Stimulated activated CD4-positive, alpha-beta T cell treated with anti-CD3 and anti-CD28 coated beads, Interleukin-1b, Interleukin-23, amount 100 ng/mL, for 48 hours (primary cell): ENCODE measurements around the gene C19orf81.
"Not testable (repeated sequence)": the region's sequence is repeated elsewhere in the genome, so short reads cannot be mapped to it uniquely, and the experiment has no call there.

ENCODE experiments used
- DNase-seq: peaks from one replicate; pipeline ENCODE4 v3.0.0-alpha.2; 2020

C19orf81 gene

DNA sequence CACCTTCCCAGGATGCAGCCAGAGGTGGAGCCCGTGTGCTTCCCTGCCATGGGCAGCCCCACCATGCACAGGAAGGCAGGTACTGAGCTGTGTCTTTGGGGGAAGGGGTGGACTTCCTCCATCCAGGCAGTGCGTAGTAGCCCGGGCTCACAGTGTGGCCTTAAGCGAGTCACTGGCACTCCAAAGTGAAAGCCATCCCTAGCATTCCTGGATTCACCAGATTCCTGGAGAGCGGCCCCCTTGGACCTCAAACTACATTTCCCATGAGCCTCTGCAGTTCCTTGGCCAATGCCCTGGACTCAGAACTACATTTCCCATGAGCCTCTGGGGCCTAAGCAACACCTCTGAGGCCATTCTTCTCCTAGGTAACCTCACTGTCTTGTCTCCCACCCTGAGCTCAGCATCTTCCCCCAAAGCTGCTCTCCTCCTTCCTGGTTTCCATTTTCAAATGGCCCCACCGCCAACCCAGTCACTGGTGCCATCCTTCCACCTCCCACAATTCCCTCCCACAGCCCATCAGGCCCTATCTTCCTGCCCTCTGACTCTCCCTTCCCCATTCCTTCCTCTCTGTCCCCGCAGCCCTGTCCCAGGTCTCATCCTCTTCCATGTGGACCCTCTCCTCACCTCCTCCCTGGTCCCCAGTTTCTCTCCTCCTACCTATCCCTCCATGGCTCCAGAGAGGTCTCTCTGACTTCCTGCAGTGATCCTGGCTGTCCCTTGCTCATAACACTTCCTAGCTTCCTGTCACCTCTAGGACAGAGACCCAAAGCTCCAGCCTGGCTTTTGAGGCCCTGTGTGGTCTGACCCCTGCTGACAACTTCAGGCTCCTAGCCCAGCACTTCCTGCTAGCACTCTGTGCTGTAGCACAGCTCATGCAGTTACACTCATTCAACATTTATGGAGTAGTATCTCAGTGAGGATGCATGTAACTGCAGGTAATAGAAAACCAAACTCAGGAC lies at the start of gene C19orf81:
Gene C19orf81 (plus strand): TSS at position 13 of the 959 bp plus-strand sequence. CDS start 0 bp downstream, at position 13.
- no peak for DNase-seq

GRCh38 chr19:50601407-50602088 lies 47.7 kb upstream of the C19orf81 start:
- no peak for DNase-seq

- no peak for DNase-seq
Measured at GRCh38 chr19:50602089-50602422, 47.2 kb upstream of the C19orf81 start.

GRCh38 chr19:50602496-50602895 lies 46.7 kb upstream of the C19orf81 start:
- DNase-seq = no peak

DNA sequence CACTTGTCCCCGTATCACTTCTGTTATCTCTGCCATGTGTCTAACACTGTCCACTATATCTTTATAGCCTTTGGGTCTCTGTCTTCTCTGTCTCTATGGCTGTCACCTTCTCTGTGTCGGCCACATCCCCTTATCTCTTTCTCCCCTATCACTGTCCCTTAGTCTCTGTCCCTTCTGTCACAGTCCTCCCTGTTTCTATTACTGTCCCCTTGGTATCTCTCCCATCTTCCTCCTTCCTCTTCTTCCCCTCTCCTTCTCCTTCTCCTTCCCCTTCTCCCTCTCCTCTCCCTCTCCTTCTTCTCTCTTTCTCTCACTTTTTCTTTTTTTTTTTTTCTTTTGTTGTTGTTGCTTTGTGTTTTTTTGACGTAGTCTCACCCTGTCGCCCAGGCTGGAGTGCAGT lies 46.3 kb upstream of the C19orf81 start:
- no peak for DNase-seq

GRCh38 chr19:50604264-50605073 lies 44.8 kb upstream of the C19orf81 start:
- DNase-seq = peak; percentile 20

DNA sequence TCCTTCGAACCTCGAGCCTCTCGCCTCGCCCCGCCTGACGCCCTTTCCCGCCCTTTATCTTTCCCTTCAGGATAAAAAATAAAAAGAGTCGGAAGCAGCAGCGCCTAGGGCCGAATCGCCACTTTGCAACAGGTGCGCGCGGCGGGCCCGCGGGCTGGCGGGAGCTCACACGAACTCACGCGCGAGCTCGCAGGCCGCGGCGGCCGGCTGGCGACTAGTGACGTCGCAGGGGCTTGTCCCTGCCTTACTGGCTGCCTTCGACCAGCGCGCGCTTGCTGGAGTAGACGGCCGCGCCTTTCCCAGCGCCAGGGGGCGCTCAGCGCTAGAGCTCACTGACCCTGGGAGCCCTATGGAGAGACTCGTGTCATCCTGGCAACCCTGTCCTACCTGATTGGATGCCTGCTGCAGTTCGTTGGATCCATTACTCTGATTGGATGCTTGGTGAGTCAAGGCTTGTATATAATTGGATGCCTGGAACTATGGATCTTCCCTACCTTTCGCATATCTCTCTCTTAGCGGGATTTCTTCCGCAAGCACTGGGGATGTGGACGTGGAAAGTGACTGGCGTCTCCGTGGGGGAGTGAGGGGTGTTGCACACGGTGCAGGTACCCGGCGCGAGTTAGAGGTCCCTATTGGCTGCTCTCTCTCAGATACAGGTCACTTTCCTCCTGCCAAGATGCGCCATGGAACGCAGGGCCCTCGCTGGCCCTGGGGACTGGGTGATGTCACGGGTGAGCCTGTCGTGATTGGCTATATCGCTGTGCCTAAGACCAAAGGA lies 43.0 kb upstream of the C19orf81 start:
- peak; percentile 14 for DNase-seq

GRCh38 chr19:50607388-50607787 lies 41.9 kb upstream of the C19orf81 start:
- no peak for DNase-seq

GRCh38 chr19:50607874-50608785 lies 41.1 kb upstream of the C19orf81 start:
- peak; percentile 95 for DNase-seq

DNA sequence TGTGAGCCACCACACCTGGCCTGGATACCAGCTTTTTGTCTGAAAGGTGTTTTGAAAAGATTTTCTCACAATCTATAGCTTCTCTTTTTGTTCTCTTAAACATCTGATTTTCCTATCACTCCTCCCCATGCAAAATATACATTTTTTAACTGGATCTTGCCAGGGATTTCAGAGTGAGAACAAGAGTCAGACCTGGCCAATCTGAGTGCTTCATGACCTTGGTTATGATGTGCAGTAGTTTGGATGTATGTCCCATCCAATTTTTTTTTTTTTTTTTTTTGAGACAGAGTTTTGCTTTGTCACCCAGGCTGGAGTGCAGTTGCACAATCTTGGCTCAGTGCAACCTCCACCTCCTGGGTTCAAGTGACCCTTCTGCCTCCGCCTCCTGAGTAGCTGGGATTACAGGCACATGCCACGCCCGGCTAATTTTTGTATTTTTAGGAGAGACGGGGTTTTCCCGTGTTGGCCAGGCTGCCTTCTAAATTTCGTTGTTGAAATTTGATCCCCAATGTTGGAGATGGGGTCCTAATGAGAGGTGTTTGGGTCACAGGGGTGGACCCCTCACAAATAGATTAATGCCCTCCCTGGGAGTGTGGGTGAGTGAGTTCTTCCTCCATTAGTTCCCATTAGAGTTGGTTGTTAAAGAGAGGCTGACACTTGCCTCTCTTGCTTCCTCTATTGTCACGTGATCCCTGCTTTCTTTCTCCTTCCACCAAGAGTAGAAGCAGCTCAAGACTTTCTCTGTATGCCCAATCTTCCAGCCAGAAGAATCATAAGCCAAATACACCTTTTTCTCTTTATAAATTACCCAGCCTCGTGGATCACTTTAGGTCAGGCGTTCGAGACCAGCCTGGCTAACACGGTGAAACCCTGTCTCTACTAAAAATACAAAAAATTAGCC lies 36.5 kb upstream of the C19orf81 start:
- DNase-seq = not testable (repeated sequence)

- DNase-seq = not testable (repeated sequence)
Measured at GRCh38 chr19:50618379-50618778, 30.9 kb upstream of the C19orf81 start.

- not testable (repeated sequence) for DNase-seq
Measured at GRCh38 chr19:50619184-50619583, 30.1 kb upstream of the C19orf81 start.

- not testable (repeated sequence) for DNase-seq
Measured at GRCh38 chr19:50620394-50620906, 28.8 kb upstream of the C19orf81 start.

DNA sequence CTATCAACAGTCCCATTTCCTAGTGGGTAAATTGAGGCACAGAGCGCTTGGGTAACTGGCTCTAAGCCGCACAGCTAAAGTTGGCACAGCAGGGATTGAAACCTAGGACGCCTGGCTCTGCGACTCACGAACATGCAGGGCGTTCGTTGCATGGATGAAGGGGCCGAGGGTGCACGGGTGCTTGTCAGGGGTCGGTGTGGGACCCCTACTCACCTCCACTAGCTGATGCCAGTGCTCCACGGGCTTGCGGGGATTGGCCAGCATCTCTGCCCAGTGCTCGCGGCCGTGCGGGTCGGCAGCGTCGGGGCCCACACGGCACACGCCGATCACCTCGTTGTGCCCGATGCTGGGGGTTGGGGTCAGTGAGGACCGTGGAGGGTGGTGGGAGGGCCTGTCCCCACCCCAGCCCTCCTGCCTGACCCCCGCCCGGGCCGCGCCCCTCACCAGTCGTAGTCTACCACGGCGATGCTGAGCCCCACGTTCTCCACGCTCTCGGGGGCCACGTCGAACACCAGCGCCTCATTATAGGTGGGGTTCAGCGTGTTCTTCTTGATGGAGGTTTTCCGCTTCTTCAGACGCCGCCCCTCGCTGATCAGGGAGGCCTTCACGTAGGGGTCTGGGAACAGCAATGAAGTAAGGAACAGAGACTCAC lies 24.2 kb upstream of the C19orf81 start:
- DNase-seq = no peak

GRCh38 chr19:50626011-50626410 lies 23.2 kb upstream of the C19orf81 start:
- DNase-seq = no peak

DNA sequence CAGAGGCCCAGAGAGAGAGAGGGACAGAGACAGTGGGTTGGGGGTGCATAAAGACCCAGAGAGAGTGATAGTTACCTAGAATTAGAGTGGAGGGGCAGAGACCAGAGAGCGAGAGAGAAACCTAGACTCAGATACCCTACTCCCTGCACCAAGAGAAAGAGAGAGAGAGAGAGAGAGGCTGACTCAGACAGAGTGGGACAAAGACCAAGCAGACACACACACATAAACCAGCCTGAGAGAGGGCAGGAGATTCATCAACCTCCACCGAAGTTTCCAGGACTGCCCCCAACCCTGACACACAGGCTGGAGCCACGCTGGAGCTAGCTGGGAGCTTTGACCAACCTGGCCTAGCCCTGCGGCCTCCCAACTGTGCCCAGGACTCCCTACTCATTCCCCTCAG lies 22.4 kb upstream of the C19orf81 start:
- DNase-seq = no peak

DNA sequence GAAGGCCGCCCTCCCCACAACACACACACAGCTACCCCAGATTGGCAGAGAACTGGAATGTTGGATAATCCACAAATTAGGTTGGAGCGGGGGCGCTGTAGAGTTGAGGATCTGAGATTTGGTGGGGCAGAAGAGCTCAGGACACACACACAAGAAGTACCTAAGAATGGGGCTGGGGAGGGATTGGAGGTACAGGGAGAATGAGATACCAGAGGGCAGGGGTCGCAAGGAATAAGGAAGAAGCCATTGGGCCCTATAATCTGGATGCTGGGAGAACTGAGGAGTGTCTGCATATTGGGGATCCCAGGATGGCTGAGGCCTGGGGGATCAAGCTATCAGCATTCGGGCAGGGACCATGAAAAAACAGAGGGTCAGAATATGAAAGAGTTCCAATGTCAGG lies 21.1 kb upstream of the C19orf81 start:
- DNase-seq = no peak

GRCh38 chr19:50628551-50628950 lies 20.7 kb upstream of the C19orf81 start:
- DNase-seq = no peak

- no peak for DNase-seq
Measured at GRCh38 chr19:50629194-50629593, 20.1 kb upstream of the C19orf81 start.
